ENCODE measurements around the gene MEIS1. TPM values are rescaled to one million over a fixed set of nuclear protein-coding genes. Genes with fewer than 3 reads are reported as not detected.

MEIS1 gene
- total RNA-seq, 6 experiments from 2014 or later = 3.1 to 8.8 (median 4.2) TPM

DNA sequence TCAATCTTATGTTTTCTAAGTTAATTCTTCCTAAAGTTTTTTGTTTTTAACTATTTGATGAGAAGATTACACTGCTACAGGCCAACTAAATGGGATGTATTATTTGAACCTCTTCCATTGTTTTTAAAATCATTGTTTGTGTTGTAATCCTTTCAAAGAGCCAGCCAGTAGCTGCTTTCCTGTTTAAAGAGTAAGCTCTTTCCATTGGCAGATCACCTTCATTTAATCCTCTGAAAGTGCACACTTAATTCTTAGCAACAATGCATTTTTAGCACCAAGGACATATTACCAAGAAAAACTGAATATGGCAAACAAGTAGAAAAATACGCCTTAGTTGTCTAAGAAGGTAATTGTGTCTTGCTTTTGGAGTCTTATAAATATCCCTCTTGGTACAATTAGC lies 54.0 kb downstream of the MEIS1 start:
- no peak for TF ChIP-seq POLR2A (IDR thresholded peaks at IDR 0.05)
- TF ChIP-seq, protein P1, sequence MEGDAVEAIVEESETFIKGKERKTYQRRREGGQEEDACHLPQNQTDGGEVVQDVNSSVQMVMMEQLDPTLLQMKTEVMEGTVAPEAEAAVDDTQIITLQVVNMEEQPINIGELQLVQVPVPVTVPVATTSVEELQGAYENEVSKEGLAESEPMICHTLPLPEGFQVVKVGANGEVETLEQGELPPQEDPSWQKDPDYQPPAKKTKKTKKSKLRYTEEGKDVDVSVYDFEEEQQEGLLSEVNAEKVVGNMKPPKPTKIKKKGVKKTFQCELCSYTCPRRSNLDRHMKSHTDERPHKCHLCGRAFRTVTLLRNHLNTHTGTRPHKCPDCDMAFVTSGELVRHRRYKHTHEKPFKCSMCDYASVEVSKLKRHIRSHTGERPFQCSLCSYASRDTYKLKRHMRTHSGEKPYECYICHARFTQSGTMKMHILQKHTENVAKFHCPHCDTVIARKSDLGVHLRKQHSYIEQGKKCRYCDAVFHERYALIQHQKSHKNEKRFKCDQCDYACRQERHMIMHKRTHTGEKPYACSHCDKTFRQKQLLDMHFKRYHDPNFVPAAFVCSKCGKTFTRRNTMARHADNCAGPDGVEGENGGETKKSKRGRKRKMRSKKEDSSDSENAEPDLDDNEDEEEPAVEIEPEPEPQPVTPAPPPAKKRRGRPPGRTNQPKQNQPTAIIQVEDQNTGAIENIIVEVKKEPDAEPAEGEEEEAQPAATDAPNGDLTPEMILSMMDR (IDR thresholded peaks at IDR 0.05) = no peak
- H3K9me3 ChIP-seq = no peaks in the 10 kb centered on the region
- H3K4me3 ChIP-seq = no peak overlapping the region
- peaks cover 0 to 12% (median 0%) of the 10 kb centered on the region in 4 donors for H3K4me1 ChIP-seq
- H3K36me3 ChIP-seq = no peaks in the 10 kb centered on the region
- no peak for DNase-seq
- H3K27me3 ChIP-seq = no peaks in the 10 kb centered on the region
- H3K27ac ChIP-seq = no peak overlapping the region
- intact Hi-C loops (cut with DNase I) = no loop called here
- WGBS (ENCODE audit: insufficient coverage, low coverage, low lambda C conversion rate, missing lambda C conversion rate) = 59% methylated on average over 1 of the region's 1 CpG
- ATAC-seq = no peak

DNA sequence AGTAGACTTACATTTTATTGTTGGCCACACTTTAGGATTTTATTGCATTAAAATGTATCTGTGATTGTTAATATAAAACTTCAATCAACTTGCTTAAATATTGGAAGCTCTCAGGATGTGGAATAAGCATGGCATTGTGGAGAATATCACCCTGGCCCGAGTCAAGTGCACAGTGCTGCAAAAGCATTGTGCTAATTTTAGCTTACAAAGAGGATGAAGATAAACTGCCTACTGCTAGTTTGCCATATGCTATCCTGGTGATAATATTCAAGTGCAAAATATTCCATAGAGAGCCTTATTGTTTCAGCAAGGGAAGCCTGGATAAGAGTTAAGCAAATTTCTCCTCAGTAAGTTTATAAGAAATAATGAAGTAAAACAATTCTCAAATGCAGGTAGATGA lies 54.5 kb downstream of the MEIS1 start:
- Histone ChIP-seq H3K9me3 (no peaks in the 10 kb centered on the region), H3K27me3 (no peaks in the 10 kb centered on the region), H3K4me1 (peaks cover 0 to 15% (median 1%) of the 10 kb centered on the region in 4 donors), H3K36me3 (no peaks in the 10 kb centered on the region), H3K27ac (no peak overlapping the region), H3K4me3 (no peak overlapping the region)
- ATAC-seq = peak; percentile 23 to 59 (median 35)
- TF ChIP-seq, protein P1 (IDR thresholded peaks at IDR 0.05) = no peak
- TF ChIP-seq POLR2A (IDR thresholded peaks at IDR 0.05) = no peak
- WGBS (ENCODE audit: insufficient coverage, low coverage, low lambda C conversion rate, missing lambda C conversion rate) = 63% methylated on average over 1 of the region's 1 CpG
- no peak for DNase-seq
- intact Hi-C loops (cut with DNase I) = no loop called here

DNA sequence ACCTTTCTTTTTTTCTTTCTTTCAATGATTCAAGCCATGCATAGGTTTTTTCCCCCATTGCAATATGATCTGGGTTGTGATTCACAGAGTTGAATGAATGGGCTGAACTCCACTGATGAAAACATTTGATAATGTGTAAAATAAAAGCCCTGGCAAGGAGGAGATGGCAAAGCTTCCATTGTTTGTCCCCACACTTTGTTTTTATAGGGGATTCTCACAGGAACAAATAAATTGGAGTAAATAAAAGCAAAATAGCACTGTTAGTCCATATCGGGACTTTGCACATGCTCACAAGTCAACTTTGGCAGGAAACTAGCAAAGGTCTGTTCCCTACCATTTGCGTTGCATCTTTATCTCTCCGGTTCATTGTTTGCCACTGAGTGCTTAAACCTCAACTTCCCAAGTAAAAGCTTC lies 55.7 kb downstream of the MEIS1 start:
- Histone ChIP-seq H3K4me3 (no peak overlapping the region), H3K27ac (no peak overlapping the region), H3K9me3 (no peaks in the 10 kb centered on the region), H3K27me3 (no peaks in the 10 kb centered on the region), H3K36me3 (no peaks in the 10 kb centered on the region), H3K4me1 (peaks cover 0 to 27% (median 9%) of the 10 kb centered on the region in 4 donors)
- DNase-seq = no peak
- TF ChIP-seq, protein P1 (IDR thresholded peaks at IDR 0.05) = no peak
- TF ChIP-seq POLR2A (IDR thresholded peaks at IDR 0.05) = no peak
- intact Hi-C loops (cut with DNase I) = no loop called here
- WGBS (ENCODE audit: insufficient coverage, low coverage, low lambda C conversion rate, missing lambda C conversion rate) = 3% methylated on average over 3 of the region's 3 CpGs
- peak; percentile 43 to 74 (median 60) for ATAC-seq

DNA sequence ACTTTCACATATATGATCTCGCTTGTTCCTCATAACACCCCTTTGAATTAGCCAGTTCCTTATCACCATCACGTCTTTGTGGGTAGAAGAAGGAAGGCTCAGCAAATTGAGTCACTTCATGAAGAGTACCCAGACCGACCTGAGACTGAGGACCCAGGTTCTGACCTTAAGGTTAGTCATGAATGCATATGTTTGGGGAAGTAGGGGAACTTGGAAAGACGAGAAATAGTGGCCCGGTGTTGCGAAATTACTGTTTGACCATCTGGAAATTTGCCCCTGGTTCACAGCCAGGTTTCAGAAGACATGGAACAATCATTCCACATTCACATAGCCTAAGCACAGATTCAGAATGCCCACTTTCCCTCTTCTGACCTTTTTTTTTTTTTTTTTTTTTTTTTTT lies 59.8 kb downstream of the MEIS1 start:
- WGBS (ENCODE audit: insufficient coverage, low coverage, low lambda C conversion rate, missing lambda C conversion rate) = 8% methylated on average over 6 of the region's 6 CpGs

More for the DNA sequence above, 59.8 kb downstream of the MEIS1 start:
- no peak for TF ChIP-seq POLR2A (IDR thresholded peaks at IDR 0.05)
- TF ChIP-seq, protein P1 (IDR thresholded peaks at IDR 0.05) = no peak
- no peaks in the 10 kb centered on the region for H3K9me3 ChIP-seq
- no peaks in the 10 kb centered on the region for H3K36me3 ChIP-seq
- H3K27me3 ChIP-seq = no peaks in the 10 kb centered on the region
- H3K4me3 ChIP-seq = no peak overlapping the region
- peak; percentile 36 to 68 (median 44) for ATAC-seq
- no peak overlapping the region for H3K27ac ChIP-seq
- peaks cover 0 to 49% (median 20%) of the 10 kb centered on the region in 4 donors for H3K4me1 ChIP-seq
- intact Hi-C loops (cut with DNase I) = no loop called here
- peak in 2 of 3 donors; percentile 52 to 83 for DNase-seq
